CD14-positive monocyte (primary cell): ENCODE measurements around the gene IFT20. TPM values are rescaled to one million over a fixed set of nuclear protein-coding genes. Genes with fewer than 3 reads are reported as not detected.
A peak's percentile ranks its signal among the peaks of the same experiment; 100 is the strongest.

Source experiments
- DNase-seq, 3 donors: peaks; one replicate each; pipeline ENCODE4 v3.0.0-alpha.2; 2011 to 2022
- H2AFZ ChIP-seq: 2 replicates; pipeline ENCODE4 v1.6.0; 2012; ENCODE audit warnings: mild to moderate bottlenecking, low read depth, low read length, inconsistent platforms; ENCODE audit not compliant: insufficient read depth, poor library complexity, severe bottlenecking
- H3K27ac ChIP-seq, 2 donors: 1 replicate in 1 of 2; 2 replicates in 1 of 2; pipeline ENCODE4 v1.5.1; 2012 to 2013; ENCODE audit warnings: low read length in 2 of 2, control low read depth in 1 of 2, inconsistent platforms in 1 of 2, low read depth in 1 of 2, mild to moderate bottlenecking in 1 of 2
- H3K27me3 ChIP-seq, 2 donors: one replicate each; pipeline versions ENCODE4 v1.6.0 to v1.6.1; 2011 to 2013; ENCODE audit warnings: low read length in 2 of 2; ENCODE audit not compliant: control insufficient read depth in 2 of 2, insufficient read depth in 2 of 2
- H3K36me3 ChIP-seq, 2 donors: replicated peaks in 1 of 2; 1 replicate in 1 of 2; 2 replicates in 1 of 2; pipeline versions ENCODE4 v1.5.1 to v1.6.1; 2012 to 2013; ENCODE audit warnings: low read length in 2 of 2, control low read depth in 1 of 2, inconsistent platforms in 1 of 2, mild to moderate bottlenecking in 1 of 2; ENCODE audit not compliant: insufficient read depth in 2 of 2, control insufficient read depth in 1 of 2
- H3K4me1 ChIP-seq, 2 donors: 1 replicate in 1 of 2; 2 replicates in 1 of 2; pipeline versions ENCODE4 v1.5.1 to v1.6.1; 2012 to 2013; ENCODE audit warnings: low read length in 2 of 2, control low read depth in 1 of 2, inconsistent platforms in 1 of 2, mild to moderate bottlenecking in 1 of 2, moderate library complexity in 1 of 2; ENCODE audit not compliant: insufficient read depth in 2 of 2, control insufficient read depth in 1 of 2
- H3K4me2 ChIP-seq: replicated peaks from 2 replicates; pipeline ENCODE3; 2012; ENCODE audit warnings: low read length, moderate library complexity, mild to moderate bottlenecking; ENCODE audit not compliant: poor library complexity, severe bottlenecking; ENCODE audit errors: extremely low read depth
- H3K4me3 ChIP-seq, 3 experiments: fragments of 200-600 bp in 1 of 3; sonication (generic) in 1 of 3; replicated peaks in 1 of 3; 1 replicate in 2 of 3; 2 replicates in 1 of 3; pipeline ENCODE4 v1.5.1; 2011 to 2013; ENCODE audit warnings: low read length in 3 of 3, mild to moderate bottlenecking in 3 of 3, control low read depth in 2 of 3, low read depth in 2 of 3, inconsistent platforms in 1 of 3, moderate library complexity in 1 of 3
- H3K79me2 ChIP-seq: 2 replicates; pipeline ENCODE4 v1.6.0; 2012; ENCODE audit warnings: mild to moderate bottlenecking, control low read depth, inconsistent platforms, low read length, moderate library complexity; ENCODE audit not compliant: insufficient read depth
- H3K9ac ChIP-seq: 2 replicates; pipeline ENCODE4 v1.6.0; 2017; ENCODE audit warnings: low read length, mild to moderate bottlenecking; ENCODE audit not compliant: insufficient read depth, poor library complexity, severe bottlenecking
- H3K9me3 ChIP-seq, 2 donors: replicated peaks in 1 of 2; 1 replicate in 1 of 2; 2 replicates in 1 of 2; pipeline versions ENCODE4 v1.5.1 to v1.6.1; 2012 to 2013; ENCODE audit warnings: low read length in 2 of 2, control low read depth in 1 of 2; ENCODE audit not compliant: control insufficient read depth in 1 of 2, insufficient read depth in 1 of 2
- H4K20me1 ChIP-seq: 2 replicates; pipeline ENCODE4 v1.6.0; 2012; ENCODE audit warnings: mild to moderate bottlenecking, low read length, control low read depth, moderate library complexity; ENCODE audit not compliant: insufficient read depth
- H3K27ac Mint-ChIP-seq, 7 donors: one replicate each; pipeline ENCODE4 v1.8.0; 2020; ENCODE audit warnings: mild to moderate bottlenecking in 7 of 7, mixed read lengths in 7 of 7, moderate library complexity in 6 of 7, inconsistent platforms in 2 of 7
- H3K27me3 Mint-ChIP-seq, 3 donors: one replicate each; pipeline ENCODE4 v1.8.0; 2021 to 2022; ENCODE audit warnings: low read depth in 3 of 3, mild to moderate bottlenecking in 3 of 3, mixed read lengths in 3 of 3, moderate library complexity in 3 of 3, inconsistent platforms in 1 of 3
- H3K36me3 Mint-ChIP-seq, 2 donors: one replicate each; pipeline ENCODE4 v1.8.0; 2020; ENCODE audit warnings: mixed read lengths in 2 of 2, inconsistent platforms in 1 of 2, mild to moderate bottlenecking in 1 of 2
- H3K4me1 Mint-ChIP-seq: one replicate; pipeline ENCODE4 v1.8.0; 2020; ENCODE audit warnings: mild to moderate bottlenecking, mixed read lengths
- H3K4me3 Mint-ChIP-seq, 2 donors: one replicate each; pipeline ENCODE4 v1.8.0; 2020; ENCODE audit warnings: mild to moderate bottlenecking in 2 of 2, mixed read lengths in 2 of 2, moderate library complexity in 1 of 2
- H3K9me3 Mint-ChIP-seq, 7 donors: one replicate each; pipeline ENCODE4 v1.8.0; 2020 to 2022; ENCODE audit warnings: mixed read lengths in 7 of 7, mild to moderate bottlenecking in 6 of 7, moderate library complexity in 6 of 7, inconsistent platforms in 2 of 7
- WGBS: methylation state at CpG from one replicate; pipeline ENCODE4 v1.1.5; 2013; ENCODE audit warnings: missing lambda C conversion rate; ENCODE audit not compliant: insufficient coverage; 5-methylcytosine and 5-hydroxymethylcytosine counted together
- intact Hi-C, 2 donors: fragments of 100-400 bp; cut with micrococcal nuclease; formaldehyde crosslinking; loops; one replicate each; pipeline versions ENCODE4 v1.15.0 to v1.15.1; 2023
- polyA plus RNA-seq, 3 donors: library from polyadenylated mRNA; depleted of rRNA in 1 of 3; unstranded in 2 of 3; stranded (reverse) in 1 of 3; fragments of 300-500 nt in 2 of 3; fragments of >200 nt in 1 of 3; fragmentation: Illumina TruSeq in 2 of 3; gene quantifications; 1 replicate in 2 of 3; 2 replicates in 1 of 3; pipeline ENCODE4 v1.2.3, GENCODE V29; 2012 to 2021
- TF ChIP-seq, protein P1 (sequence below): fragments of 200-600 bp; IDR thresholded peaks from one replicate; pipeline ENCODE4 v1.8.0; 2022; ENCODE audit warnings: antibody characterized with exemption, mild to moderate bottlenecking

Gene IFT20
- polyA plus RNA-seq, 3 donors, result 61.1 to 79.1 (median 75.4) TPM

DNA sequence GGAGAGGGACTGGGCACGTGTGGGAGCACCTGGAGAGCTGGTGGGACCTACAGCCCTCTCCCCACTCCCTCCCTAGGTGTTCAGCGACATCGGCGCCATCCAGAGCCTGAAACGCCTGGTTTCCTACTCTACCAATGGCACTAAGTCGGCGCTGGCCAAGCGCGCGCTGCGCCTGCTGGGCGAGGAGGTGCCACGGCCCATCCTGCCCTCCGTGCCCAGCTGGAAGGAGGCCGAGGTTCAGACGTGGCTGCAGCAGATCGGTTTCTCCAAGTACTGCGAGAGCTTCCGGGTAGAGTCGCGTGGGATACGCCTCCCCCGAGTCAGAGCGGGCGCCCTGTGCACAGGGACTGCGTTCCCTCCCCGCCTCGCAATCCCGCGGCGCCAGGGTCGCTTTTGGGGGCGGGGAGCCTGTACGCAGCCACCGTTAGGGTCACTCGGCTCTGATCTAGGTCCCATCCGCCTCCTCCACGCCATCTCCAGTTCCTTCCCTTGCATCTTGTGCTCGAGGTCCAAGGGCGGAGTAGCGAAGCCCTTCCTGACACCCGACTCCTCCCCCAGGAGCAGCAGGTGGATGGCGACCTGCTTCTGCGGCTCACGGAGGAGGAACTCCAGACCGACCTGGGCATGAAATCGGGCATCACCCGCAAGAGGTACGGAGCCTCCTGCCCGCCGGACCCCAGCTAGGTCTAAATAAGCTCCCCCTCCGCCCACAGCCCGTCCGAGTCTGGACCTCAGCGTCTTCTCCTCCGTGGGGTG is 49.2 kb upstream of the IFT20 start:
- Mint-ChIP-seq H3K36me3 (peaks cover 14 to 27% of the 10 kb centered on the region in 2 donors), H3K27me3 (peaks cover 26 to 50% (median 35%) of the 10 kb centered on the region in 3 donors), H3K9me3 (peaks cover 0 to 5% (median 0%) of the 10 kb centered on the region in 7 donors), H3K4me3 (peak overlapping the region; percentile 95), H3K27ac (peak overlapping the region in 4 of 7 donors; percentile 30 to 70 (median 61)), H3K4me1 (peaks cover 37% of the 10 kb centered on the region)
- H3K4me2 ChIP-seq, result peak overlapping the region; percentile 99
- DNase-seq, result peak; percentile 38 to 47 (median 46)
- TF ChIP-seq, protein P1, sequence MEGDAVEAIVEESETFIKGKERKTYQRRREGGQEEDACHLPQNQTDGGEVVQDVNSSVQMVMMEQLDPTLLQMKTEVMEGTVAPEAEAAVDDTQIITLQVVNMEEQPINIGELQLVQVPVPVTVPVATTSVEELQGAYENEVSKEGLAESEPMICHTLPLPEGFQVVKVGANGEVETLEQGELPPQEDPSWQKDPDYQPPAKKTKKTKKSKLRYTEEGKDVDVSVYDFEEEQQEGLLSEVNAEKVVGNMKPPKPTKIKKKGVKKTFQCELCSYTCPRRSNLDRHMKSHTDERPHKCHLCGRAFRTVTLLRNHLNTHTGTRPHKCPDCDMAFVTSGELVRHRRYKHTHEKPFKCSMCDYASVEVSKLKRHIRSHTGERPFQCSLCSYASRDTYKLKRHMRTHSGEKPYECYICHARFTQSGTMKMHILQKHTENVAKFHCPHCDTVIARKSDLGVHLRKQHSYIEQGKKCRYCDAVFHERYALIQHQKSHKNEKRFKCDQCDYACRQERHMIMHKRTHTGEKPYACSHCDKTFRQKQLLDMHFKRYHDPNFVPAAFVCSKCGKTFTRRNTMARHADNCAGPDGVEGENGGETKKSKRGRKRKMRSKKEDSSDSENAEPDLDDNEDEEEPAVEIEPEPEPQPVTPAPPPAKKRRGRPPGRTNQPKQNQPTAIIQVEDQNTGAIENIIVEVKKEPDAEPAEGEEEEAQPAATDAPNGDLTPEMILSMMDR, result no peak
- peak overlapping the region; percentile 61 to 97 (median 72) for H3K4me3 ChIP-seq
- H2AFZ ChIP-seq, result peak overlapping the region; percentile 99
- H3K4me1 ChIP-seq, result peaks cover 20 to 30% of the 10 kb centered on the region in 2 donors
- H3K9ac ChIP-seq, result peak overlapping the region; percentile 75
- peak overlapping the region in 1 of 2 donors; percentile 41 for H3K27ac ChIP-seq
- no peaks in the 10 kb centered on the region for H3K79me2 ChIP-seq
- H4K20me1 ChIP-seq, result no peaks in the 10 kb centered on the region
- H3K36me3 ChIP-seq, result peaks cover 6 to 8% of the 10 kb centered on the region in 2 donors
- intact Hi-C loops, result no loop called here
- no peaks in the 10 kb centered on the region for H3K9me3 ChIP-seq
- under 1% methylated on average over 55 of the region's 56 CpGs for WGBS
- peaks cover 12 to 22% of the 10 kb centered on the region in 2 donors for H3K27me3 ChIP-seq

GRCh38 chr17:28381141-28381825 is 46.0 kb upstream of the IFT20 start:
- intact Hi-C loops, result no loop called here
- Mint-ChIP-seq H3K4me1 (peaks cover 34% of the 10 kb centered on the region), H3K9me3 (peaks cover 0 to 5% (median 0%) of the 10 kb centered on the region in 7 donors), H3K27me3 (peaks cover 29 to 55% (median 37%) of the 10 kb centered on the region in 3 donors), H3K27ac (no peak overlapping the region), H3K4me3 (peak overlapping the region; percentile 43 to 83), H3K36me3 (peaks cover 4 to 16% of the 10 kb centered on the region in 2 donors)
- Histone ChIP-seq H4K20me1 (no peaks in the 10 kb centered on the region), H3K27me3 (peaks cover 12 to 22% of the 10 kb centered on the region in 2 donors), H3K4me3 (peak overlapping the region in 1 of 3 experiments; percentile 40), H3K4me1 (peaks cover 20 to 30% of the 10 kb centered on the region in 2 donors), H3K9ac (no peak overlapping the region), H3K36me3 (no peaks in the 10 kb centered on the region), H3K27ac (no peak overlapping the region), H3K79me2 (no peaks in the 10 kb centered on the region), H3K9me3 (no peaks in the 10 kb centered on the region), H2AFZ (peak overlapping the region; percentile 48), H3K4me2 (peak overlapping the region; percentile 54)
- DNase-seq, result peak in 1 of 3 donors; percentile 18
- 34% methylated on average over 70 of the region's 72 CpGs for WGBS
- TF ChIP-seq, protein P1, result peak; percentile 27
